Body of pancreas (tissue), 4 donors: ENCODE results near the gene RAB6B. TPM values are rescaled to one million over a fixed set of nuclear protein-coding genes. Genes with fewer than 3 reads are reported as not detected.

Experiments used
- ATAC-seq: fragments of 150-250 bp; one replicate; pipeline ENCODE4 v1.9.1; 2016
- DNase-seq, 4 donors: peaks; one replicate each; pipeline ENCODE4 v3.0.0-alpha.2; 2019
- H3K27ac ChIP-seq, 4 donors: fragments of 200-600 bp; sonication (generic); 1 replicate in 3 of 4; 2 replicates in 1 of 4; pipeline versions ENCODE4 v1.5.1 to v1.6.1; 2016 to 2019; ENCODE audit warnings: mild to moderate bottlenecking in 1 of 4, mixed read lengths in 1 of 4, moderate library complexity in 1 of 4
- H3K27me3 ChIP-seq, 2 donors: fragments of 200-600 bp; sonication (generic); one replicate each; pipeline ENCODE4 v1.6.0; 2016; ENCODE audit warnings: mild to moderate bottlenecking in 1 of 2
- H3K36me3 ChIP-seq, 2 donors: fragments of 200-600 bp; sonication (generic); replicated peaks in 1 of 2; 2 replicates each; pipeline ENCODE4 v1.5.1; 2016; ENCODE audit warnings: low read depth in 2 of 2; ENCODE audit not compliant: insufficient read depth in 1 of 2
- H3K4me1 ChIP-seq: fragments of 200-600 bp; sonication (generic); one replicate; pipeline ENCODE4 v1.6.0; 2016
- H3K4me3 ChIP-seq, 2 donors: fragments of 200-600 bp; sonication (generic); 1 replicate in 1 of 2; 2 replicates in 1 of 2; pipeline ENCODE4 v1.5.1; 2016 to 2019
- H3K9me3 ChIP-seq, 3 donors: fragments of 200-600 bp; sonication (generic); 1 replicate in 2 of 3; 2 replicates in 1 of 3; pipeline ENCODE4 v1.5.1; 2016
- CTCF ChIP-seq, 7 experiments: fragments of 450-650 bp in 4 of 7; fragments of 200-600 bp in 3 of 7; sonication (generic) in 3 of 7; IDR thresholded peaks; one replicate each; pipeline ENCODE4 v1.5.1; 2016 to 2019; ENCODE audit warnings: antibody characterized with exemption in 7 of 7
- POLR2A ChIP-seq, 3 donors: fragments of 450-650 bp; IDR thresholded peaks; one replicate each; pipeline ENCODE4 v1.6.1; 2016; ENCODE audit warnings: antibody characterized with exemption in 3 of 3, mild to moderate bottlenecking in 2 of 3
- WGBS, 2 donors: methylation state at CpG; one replicate each; pipeline ENCODE4 v1.1.5; 2017; 5-methylcytosine and 5-hydroxymethylcytosine counted together
- intact Hi-C: fragments of 100-400 bp; cut with DNase I; formaldehyde crosslinking; loops from one replicate; pipeline ENCODE4 v1.15.1; 2023
- total RNA-seq, 2 donors: library from RNA; depleted of rRNA; stranded (reverse); fragments of >200 nt; gene quantifications; one replicate each; pipeline ENCODE4 v1.1.0, GENCODE V29; 2016

The RAB6B gene
- total RNA-seq, 2 donors from 2014 or later, result 2.6 to 3.0 TPM

- Histone ChIP-seq H3K27me3 (no peaks in the 10 kb centered on the region), H3K36me3 (no peaks in the 10 kb centered on the region), H3K27ac (no peak overlapping the region), H3K4me3 (no peak overlapping the region), H3K9me3 (no peaks in the 10 kb centered on the region), H3K4me1 (no peaks in the 10 kb centered on the region)
- WGBS, 2 donors, result 49 to 70% methylated on average over 4 of the region's 4 CpGs
- DNase-seq (no peak), ATAC-seq (no peak)
- intact Hi-C loops, result no loop called here
- TF ChIP-seq CTCF (IDR thresholded peaks at IDR 0.05) (no peak), POLR2A (IDR thresholded peaks at IDR 0.05) (no peak)
Measured at GRCh38 chr3:133779626-133780203, 116.0 kb downstream of the RAB6B start.

GRCh38 chr3:133777807-133778568, 117.7 kb downstream of the RAB6B start:
- H3K4me1 ChIP-seq, result no peaks in the 10 kb centered on the region
- H3K27me3 ChIP-seq, result no peaks in the 10 kb centered on the region
- TF ChIP-seq POLR2A (IDR thresholded peaks at IDR 0.05), result no peak
- no peak for TF ChIP-seq CTCF (IDR thresholded peaks at IDR 0.05)
- 66 to 75% methylated on average over 8 of the region's 8 CpGs for WGBS, 2 donors
- H3K36me3 ChIP-seq, result no peaks in the 10 kb centered on the region
- DNase-seq (no peak), ATAC-seq (no peak)
- intact Hi-C loops, result no loop called here
- no peak overlapping the region for H3K27ac ChIP-seq
- H3K9me3 ChIP-seq, result no peaks in the 10 kb centered on the region
- H3K4me3 ChIP-seq, result no peak overlapping the region

DNA sequence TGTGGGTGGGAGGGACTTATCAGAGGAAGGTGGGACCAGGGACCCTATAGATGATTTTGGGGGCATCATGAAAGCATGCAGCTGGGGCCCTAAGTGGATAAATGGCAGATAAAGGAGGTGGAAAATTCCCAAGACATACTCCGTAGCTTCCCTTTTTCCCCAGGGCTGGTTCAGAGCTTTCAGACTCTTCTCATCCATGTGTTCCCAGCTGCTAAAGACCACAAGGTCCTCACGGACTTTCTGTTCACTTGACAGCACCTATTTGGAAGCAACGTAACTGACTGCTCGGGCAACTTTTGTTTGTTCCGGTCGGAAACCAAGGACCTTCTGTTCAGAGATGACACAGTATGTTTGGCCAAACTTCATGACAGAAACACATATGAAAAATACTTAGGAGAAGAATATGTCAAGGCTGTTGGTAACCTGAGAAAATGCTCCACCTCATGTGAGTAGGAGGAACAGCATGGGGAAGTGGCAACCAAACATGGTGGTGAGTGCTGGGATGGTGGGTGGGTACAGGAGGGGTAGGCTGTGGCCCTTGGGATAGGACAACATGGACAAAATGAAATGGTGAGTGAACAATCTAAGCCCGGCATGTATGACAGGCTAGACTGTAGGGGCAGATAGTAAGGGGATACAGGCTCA, 118.8 kb downstream of the RAB6B start:
- DNase-seq (peak; percentile 27 to 36 (median 30)), ATAC-seq (peak; percentile 88)
- WGBS, 2 donors, result 48 to 56% methylated on average over 7 of the region's 7 CpGs
- no peaks in the 10 kb centered on the region for H3K9me3 ChIP-seq
- TF ChIP-seq POLR2A (IDR thresholded peaks at IDR 0.05) (no peak), CTCF (IDR thresholded peaks at IDR 0.05) (peak in 6 of 7 experiments; percentile 13 to 80 (median 68))
- no peaks in the 10 kb centered on the region for H3K36me3 ChIP-seq
- H3K27me3 ChIP-seq, result no peaks in the 10 kb centered on the region
- no peak overlapping the region for H3K4me3 ChIP-seq
- no peak overlapping the region for H3K27ac ChIP-seq
- intact Hi-C loops, result no loop called here
- H3K4me1 ChIP-seq, result no peaks in the 10 kb centered on the region

GRCh38 chr3:133775835-133776234, 119.8 kb downstream of the RAB6B start:
- Histone ChIP-seq H3K27me3 (no peaks in the 10 kb centered on the region), H3K36me3 (no peaks in the 10 kb centered on the region), H3K4me1 (no peaks in the 10 kb centered on the region), H3K4me3 (no peak overlapping the region), H3K9me3 (no peaks in the 10 kb centered on the region), H3K27ac (no peak overlapping the region)
- 88 to 91% methylated on average over 5 of the region's 5 CpGs for WGBS, 2 donors
- intact Hi-C loops, result no loop called here
- TF ChIP-seq POLR2A (IDR thresholded peaks at IDR 0.05) (no peak), CTCF (IDR thresholded peaks at IDR 0.05) (no peak)
- DNase-seq (no peak), ATAC-seq (no peak)
